Activated CD4-positive, alpha-beta T cell treated with anti-CD3 and anti-CD28 coated beads, Interleukin-2, Interleukin-4, amounts not matched to agents 100 ng/mL and 50 ng/mL, durations not matched to agents 16 hours and 8 hours (primary cell): ENCODE measurements around the gene ALPL.
"Not testable (repeated sequence)": the region's sequence is repeated elsewhere in the genome, so short reads cannot be mapped to it uniquely, and the experiment has no call there.

Source experiments
- DNase-seq: peaks from one replicate; pipeline ENCODE4 v3.0.0-alpha.2; 2020; ENCODE audit warnings: low spot score

Gene ALPL

GRCh38 chr1:21507511-21508270 is 1.5 kb upstream of the ALPL start:
- no peak for DNase-seq

GRCh38 chr1:21508580-21509350 is 458 bp upstream of the ALPL start:
- peak; percentile 55 for DNase-seq

DNA sequence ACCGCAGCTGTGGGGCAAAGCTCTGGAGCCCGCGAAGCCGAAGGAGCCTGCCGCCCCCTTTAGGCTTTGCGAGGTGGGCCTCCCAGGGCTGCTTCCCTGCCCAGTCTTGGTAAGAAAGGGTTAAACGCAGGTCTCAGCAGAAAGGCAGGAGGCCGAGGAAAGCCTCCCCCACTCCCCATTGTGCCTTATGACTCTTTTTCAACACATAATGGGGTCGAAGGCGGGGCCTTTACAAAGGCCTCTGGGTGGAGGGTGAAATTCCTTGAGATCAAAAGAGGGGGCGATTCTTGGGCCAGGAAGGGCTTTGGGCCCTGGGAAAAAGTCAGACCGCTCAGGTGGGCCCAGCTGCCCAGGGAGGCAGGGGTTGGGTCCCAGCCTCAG is 880 bp downstream of the ALPL start:
- DNase-seq: no peak

GRCh38 chr1:21510885-21511578 is 1.8 kb downstream of the ALPL start:
- DNase-seq: no peak

DNA sequence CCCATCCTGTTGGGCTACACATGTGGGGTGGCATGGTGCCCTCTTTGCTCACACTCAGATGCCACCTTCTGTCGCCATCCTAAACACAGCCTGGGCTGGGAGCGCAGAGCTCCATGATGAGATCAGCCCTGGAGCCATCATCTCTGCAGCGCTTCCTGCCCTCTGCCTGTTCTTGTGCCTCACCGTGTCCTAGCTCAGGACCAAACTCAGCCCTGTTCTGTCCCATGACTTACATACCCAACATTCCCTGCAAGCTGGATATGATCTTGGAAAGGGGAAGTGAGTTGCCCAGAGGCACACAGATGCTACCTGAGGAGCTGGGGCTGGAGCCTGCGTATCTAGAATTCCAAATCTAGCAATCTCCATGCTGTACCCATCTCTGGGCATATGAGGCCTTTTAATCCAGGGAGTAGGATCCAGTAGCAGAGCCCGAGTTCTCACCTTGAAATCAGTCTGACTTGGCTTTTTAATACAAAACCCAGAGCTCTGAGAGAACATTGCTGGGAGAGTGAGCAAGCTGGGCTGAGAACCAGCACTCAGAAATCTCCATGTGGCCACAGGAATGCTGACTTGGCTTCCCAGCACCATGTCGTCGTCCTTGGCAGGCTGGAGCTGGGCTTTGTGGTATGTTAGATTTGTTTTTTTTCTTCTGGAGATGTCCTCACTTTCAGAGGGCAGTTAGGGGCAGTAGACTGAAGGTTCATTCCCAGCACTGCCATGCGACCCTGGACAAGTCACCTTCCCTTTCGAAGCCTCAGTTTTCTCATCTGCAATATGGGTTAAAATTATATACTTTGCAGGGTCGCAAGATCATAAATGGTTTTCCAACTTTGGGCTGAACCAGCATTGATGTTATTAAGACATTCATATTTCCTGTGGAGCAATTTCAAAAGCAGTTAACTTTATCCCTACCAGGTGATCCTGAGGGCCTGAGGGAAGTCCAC is 2.6 kb downstream of the ALPL start:
- no peak for DNase-seq

DNA sequence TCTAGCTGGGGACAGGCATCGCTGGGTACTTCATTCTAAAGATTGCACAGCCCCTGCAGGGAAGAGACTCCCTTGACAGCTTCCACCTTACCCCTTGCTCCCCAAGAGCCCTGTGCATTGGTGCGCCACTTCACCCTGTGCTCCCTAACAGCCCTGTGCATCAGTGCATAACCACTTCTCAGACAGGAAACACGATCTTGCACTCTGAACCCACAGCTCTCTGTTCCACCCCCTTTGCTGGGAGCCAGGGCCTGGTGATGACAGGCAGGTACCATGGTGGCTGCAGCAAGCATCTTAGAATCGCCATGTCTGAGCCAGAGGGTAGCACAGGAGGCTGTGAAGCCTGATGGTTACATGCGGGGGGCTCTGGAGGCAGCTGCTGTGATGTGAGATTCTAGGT is 5.0 kb downstream of the ALPL start:
- no peak for DNase-seq

DNA sequence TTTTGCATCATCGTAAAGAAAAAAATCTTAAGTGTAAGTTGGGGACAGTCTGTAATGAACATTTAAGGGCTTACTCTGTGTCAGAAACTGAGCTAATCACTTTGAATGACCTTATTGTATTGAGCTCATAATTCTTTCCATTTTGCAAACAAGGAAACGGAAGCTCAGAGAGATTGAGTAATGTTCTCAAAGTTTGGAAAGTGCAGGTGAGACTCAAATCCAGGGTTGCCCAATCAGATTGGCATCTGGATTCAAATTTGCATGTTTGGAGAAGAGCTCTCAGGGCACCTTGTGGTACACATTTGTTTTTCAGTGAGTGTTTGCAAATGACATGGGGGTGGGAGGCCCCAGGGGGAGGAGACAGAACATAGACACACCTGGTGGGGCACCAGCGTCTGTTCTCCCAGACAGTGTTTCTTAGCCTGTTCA is 8.0 kb downstream of the ALPL start:
- DNase-seq: no peak

- DNase-seq: no peak
Observed at GRCh38 chr1:21517660-21518480, 8.6 kb downstream of the ALPL start.

DNA sequence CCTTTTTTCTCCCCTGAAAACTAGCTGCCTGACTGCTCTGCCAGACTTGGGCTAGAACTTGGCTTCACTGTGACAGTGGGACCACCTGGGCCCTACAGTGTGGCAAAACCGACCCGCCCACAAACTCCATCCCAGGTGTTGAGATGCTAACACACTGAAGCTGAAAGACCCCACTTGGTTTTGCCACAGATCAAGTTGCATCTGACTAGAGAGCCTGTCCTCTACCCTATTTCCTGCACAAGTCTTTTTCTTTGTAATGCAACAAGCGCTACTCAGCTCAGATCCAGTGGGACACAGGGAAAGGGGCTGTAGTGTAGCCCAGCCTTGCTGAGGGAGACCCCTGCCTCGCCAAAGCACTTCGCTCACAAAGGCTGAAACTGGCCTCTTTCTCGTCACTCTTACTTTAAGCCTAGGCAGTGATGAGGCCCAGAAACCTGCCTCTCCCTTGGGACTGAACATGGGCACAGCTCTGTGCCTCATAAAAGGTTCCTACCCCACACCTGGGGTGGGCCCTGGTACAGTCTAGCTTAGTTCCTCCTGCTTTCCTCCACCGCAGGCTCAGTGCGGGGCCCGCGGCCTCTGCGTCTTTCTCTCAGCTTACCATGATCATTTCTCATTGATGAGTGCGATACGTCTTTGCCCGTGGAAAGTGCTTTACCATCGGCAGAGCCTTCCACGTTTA is 9.7 kb downstream of the ALPL start:
- no peak for DNase-seq

DNA sequence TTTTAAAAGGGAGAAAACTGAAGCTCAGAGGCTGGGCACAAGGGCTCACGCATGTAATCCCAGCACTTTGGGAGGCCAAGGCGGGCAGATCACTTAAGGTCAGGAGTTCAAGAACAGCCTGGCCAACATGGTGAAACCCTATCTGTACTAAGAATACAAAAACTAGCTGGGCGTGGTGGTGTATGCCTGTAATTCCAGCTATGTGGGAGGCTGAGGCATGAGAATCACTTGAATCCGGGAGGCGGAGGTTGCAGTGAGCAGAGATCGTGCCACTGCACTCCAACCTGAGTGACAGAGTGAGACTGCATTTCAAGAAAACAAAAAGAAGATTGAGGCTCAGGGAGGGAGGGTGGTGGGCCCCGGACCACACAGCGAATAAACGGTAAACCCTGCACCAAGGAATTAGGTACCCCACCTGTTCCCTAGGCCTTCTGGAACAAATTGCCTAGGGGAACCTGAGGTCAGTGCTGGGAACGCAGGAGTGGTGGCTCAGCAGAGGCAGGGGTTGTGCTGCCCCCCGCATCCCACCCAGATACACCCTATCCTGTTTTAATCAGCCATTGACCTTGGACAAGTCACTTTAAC is 10.4 kb downstream of the ALPL start:
- not testable (repeated sequence) for DNase-seq

- DNase-seq: no peak
Observed at GRCh38 chr1:21520899-21521716, 11.9 kb downstream of the ALPL start.

- no peak for DNase-seq
Observed at GRCh38 chr1:21521717-21522060, 12.5 kb downstream of the ALPL start.

DNA sequence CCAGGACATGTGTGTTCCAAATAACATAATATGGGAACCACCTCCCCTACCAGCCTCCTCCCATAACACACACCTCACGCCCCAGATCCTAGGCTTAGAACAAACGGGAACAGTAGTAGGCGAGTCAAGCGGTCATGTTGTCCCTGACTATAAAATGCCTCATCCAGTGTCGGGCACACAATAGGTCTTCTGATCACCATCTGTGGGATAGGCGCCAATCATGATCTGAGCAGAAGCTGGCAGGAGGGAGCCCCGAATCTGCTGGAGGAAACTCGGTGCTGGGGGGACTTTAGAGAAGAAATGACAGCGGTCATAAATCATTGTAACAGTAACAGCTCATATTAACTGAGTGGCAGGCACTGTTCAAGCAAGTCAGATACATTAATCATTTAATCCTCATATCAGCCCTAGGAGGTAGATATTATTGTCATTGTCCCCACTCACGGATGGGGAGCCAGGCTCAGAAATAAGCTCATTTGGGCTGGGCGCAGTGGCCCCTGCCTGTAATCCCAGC is 13.4 kb downstream of the ALPL start:
- DNase-seq: no peak

DNA sequence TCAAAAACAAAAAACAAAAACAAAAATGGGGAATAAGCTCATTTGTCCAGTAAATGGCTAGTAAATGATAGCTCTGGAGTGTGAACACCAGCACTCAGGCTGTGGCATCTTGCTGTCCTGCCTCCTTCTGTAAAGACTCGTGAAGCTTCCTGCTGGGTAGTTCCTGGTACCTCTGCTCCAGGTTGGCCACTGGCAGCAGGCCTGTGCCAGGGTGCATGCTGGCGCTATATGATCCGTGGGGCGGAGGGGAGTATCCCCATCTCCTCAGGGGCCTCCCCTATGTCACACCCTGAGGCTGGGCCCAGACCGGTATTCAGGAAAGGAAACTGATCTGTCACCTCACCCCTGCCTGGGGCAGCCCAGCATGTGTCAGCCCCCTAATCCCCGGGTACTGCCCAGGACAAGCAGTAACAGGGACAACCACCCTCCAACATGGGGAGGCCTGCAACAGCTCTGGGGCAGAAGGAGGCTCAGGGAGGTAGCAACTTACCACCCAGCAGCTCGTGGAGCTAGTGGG is 14.1 kb downstream of the ALPL start:
- DNase-seq: no peak

DNA sequence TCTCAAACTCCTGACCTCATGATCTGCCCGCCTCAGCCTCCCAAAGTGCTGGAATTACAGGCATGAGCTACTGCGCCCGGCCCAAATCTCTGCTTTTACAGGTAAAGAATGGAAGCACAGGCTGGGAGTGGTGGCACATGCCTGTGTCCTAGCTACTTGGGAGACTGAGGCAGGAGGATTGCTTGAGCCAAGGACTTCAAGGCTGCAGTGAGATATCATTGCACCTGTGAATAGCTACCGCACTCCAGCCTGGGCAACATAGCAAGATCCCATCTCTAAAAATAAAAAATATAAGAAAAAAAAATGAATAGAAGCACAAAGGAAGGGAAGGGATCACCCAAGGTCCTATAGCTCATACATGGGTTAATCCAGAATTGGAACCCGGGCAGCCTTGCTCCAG is 15.0 kb downstream of the ALPL start:
- no peak for DNase-seq

- DNase-seq: no peak
Observed at GRCh38 chr1:21524686-21525339, 15.6 kb downstream of the ALPL start.

DNA sequence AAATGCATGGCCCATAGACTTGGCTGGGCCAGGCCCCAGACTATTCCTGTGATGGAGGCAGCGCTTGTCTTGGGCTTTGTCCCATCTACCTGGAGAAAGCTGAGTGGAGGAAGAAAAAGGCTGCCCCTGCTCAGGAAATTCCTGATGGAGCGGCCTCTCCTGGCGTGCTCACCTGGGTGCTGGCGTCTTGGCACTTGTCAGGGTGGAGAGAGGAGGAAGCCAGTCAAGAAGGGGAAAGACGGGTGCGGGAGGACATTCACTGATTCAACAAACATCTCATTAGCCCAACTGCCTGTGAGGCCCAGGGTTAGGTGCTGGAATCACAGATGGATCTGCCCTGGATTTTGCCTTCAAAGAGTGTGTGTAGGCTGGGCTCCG is 16.1 kb downstream of the ALPL start:
- no peak for DNase-seq

GRCh38 chr1:21526441-21526840 is 17.2 kb downstream of the ALPL start:
- no peak for DNase-seq
